HAP-1 (cell line): ENCODE measurements around the gene SPESP1.

ENCODE experiments used
- DNase-seq, 2 experiments: peaks; one replicate each; pipeline ENCODE4 v3.0.0-alpha.2; 2016 to 2020; ENCODE audit warnings: low spot score in 2 of 2
- H3K27me3 ChIP-seq: fragments of 250-450 bp; sonication (Bioruptor Pico); 2 replicates; pipeline ENCODE4 v1.5.1; 2020; ENCODE audit warnings: low read depth, mild to moderate bottlenecking, moderate library complexity
- H3K36me3 ChIP-seq: fragments of 250-450 bp; sonication (Bioruptor Pico); replicated peaks from 2 replicates; pipeline ENCODE4 v1.5.1; 2020; ENCODE audit warnings: mild to moderate bottlenecking
- H3K4me1 ChIP-seq: fragments of 250-450 bp; sonication (Bioruptor Pico); 2 replicates; pipeline ENCODE4 v1.5.1; 2020; ENCODE audit warnings: mild to moderate bottlenecking
- H3K4me3 ChIP-seq: fragments of 250-450 bp; sonication (Bioruptor Pico); 2 replicates; pipeline ENCODE4 v1.5.1; 2020; ENCODE audit warnings: mild to moderate bottlenecking, moderate library complexity
- H3K9me3 ChIP-seq: fragments of 250-450 bp; sonication (Bioruptor Pico); 2 replicates; pipeline ENCODE4 v1.5.1; 2020; ENCODE audit warnings: mild to moderate bottlenecking, moderate library complexity
- in situ Hi-C: fragments of 300-500 bp; cut with MboI; formaldehyde crosslinking; loops from 3 replicates; pipeline ENCODE4 v1.14.3; 2020; ENCODE audit warnings: low sequenced_read_pairs, inconsistent platforms, mixed read lengths

The SPESP1 gene

GRCh38 chr15:68990231-68990991, 60.1 kb downstream of the SPESP1 start:
- DNase-seq: peak; percentile 34 to 43
- in situ Hi-C loops: no loop called here
- H3K36me3 ChIP-seq: no peaks in the 10 kb centered on the region
- H3K4me1 ChIP-seq: peaks cover 5% of the 10 kb centered on the region
- no peaks in the 10 kb centered on the region for H3K9me3 ChIP-seq
- H3K4me3 ChIP-seq: no peak overlapping the region
- peaks cover 3% of the 10 kb centered on the region; the same call in 1 of the 2 replicates for H3K27me3 ChIP-seq

GRCh38 chr15:68990992-68991500, 60.7 kb downstream of the SPESP1 start:
- in situ Hi-C loops: no loop called here
- H3K4me1 ChIP-seq: peaks cover 5% of the 10 kb centered on the region
- DNase-seq: no peak
- no peak overlapping the region for H3K4me3 ChIP-seq
- peaks cover 3% of the 10 kb centered on the region; the same call in 1 of the 2 replicates for H3K27me3 ChIP-seq
- H3K9me3 ChIP-seq: no peaks in the 10 kb centered on the region
- no peaks in the 10 kb centered on the region for H3K36me3 ChIP-seq

GRCh38 chr15:68991723-68992122, 61.4 kb downstream of the SPESP1 start:
- Histone ChIP-seq H3K4me1 (peaks cover 5% of the 10 kb centered on the region), H3K4me3 (no peak overlapping the region), H3K27me3 (peaks cover 3% of the 10 kb centered on the region; the same call in 1 of the 2 replicates), H3K9me3 (no peaks in the 10 kb centered on the region), H3K36me3 (no peaks in the 10 kb centered on the region)
- no peak for DNase-seq
- in situ Hi-C loops: no loop called here

- in situ Hi-C loops: no loop called here
- no peaks in the 10 kb centered on the region for H3K36me3 ChIP-seq
These were observed 62.4 kb downstream of the SPESP1 start for GRCh38 chr15:68992696-68993095.

GRCh38 chr15:68993276-68993675, 63.0 kb downstream of the SPESP1 start:
- no peaks in the 10 kb centered on the region for H3K27me3 ChIP-seq
- H3K9me3 ChIP-seq: no peaks in the 10 kb centered on the region
- no peak for DNase-seq
- no peaks in the 10 kb centered on the region for H3K36me3 ChIP-seq
- H3K4me3 ChIP-seq: no peak overlapping the region
- peaks cover 5% of the 10 kb centered on the region for H3K4me1 ChIP-seq
- in situ Hi-C loops: no loop called here

More at GRCh38 chr15:68992696-68993095, 62.4 kb downstream of the SPESP1 start:
- no peaks in the 10 kb centered on the region for H3K9me3 ChIP-seq
- H3K4me3 ChIP-seq: no peak overlapping the region
- no peak for DNase-seq
- peaks cover 5% of the 10 kb centered on the region for H3K4me1 ChIP-seq
- H3K27me3 ChIP-seq: peaks cover 3% of the 10 kb centered on the region; the same call in 1 of the 2 replicates

GRCh38 chr15:68994149-68994548, 63.8 kb downstream of the SPESP1 start:
- Histone ChIP-seq H3K4me3 (no peak overlapping the region), H3K36me3 (no peaks in the 10 kb centered on the region), H3K9me3 (no peaks in the 10 kb centered on the region), H3K27me3 (no peaks in the 10 kb centered on the region), H3K4me1 (peaks cover 5% of the 10 kb centered on the region)
- no peak for DNase-seq
- in situ Hi-C loops: no loop called here

- in situ Hi-C loops: no loop called here
- no peak for DNase-seq
- no peaks in the 10 kb centered on the region for H3K27me3 ChIP-seq
- H3K4me1 ChIP-seq: peaks cover 4% of the 10 kb centered on the region
- no peak overlapping the region for H3K4me3 ChIP-seq
- H3K36me3 ChIP-seq: no peaks in the 10 kb centered on the region
- H3K9me3 ChIP-seq: no peaks in the 10 kb centered on the region
These were observed 64.8 kb downstream of the SPESP1 start for GRCh38 chr15:68994981-68995761.
